Measurements from ENCODE around the gene ZEB1.
"Not testable (repeated sequence)": the region's sequence is repeated elsewhere in the genome, so short reads cannot be mapped to it uniquely, and the experiment has no call there.

ZEB1 gene

GRCh38 chr10:31422634-31423033, 103.6 kb downstream of the ZEB1 start:
- DNase-seq (ENCODE audit: low read depth in 2 of 2), result no peak

GRCh38 chr10:31424473-31424872, 105.5 kb downstream of the ZEB1 start:
- no peak for DNase-seq (ENCODE audit: low read depth in 2 of 2)

- no peak for DNase-seq (ENCODE audit: low read depth in 2 of 2)
Measured at GRCh38 chr10:31426401-31426800, 107.4 kb downstream of the ZEB1 start.

GRCh38 chr10:31427334-31427733, 108.3 kb downstream of the ZEB1 start:
- not testable (repeated sequence) for DNase-seq (ENCODE audit: low read depth in 2 of 2)

GRCh38 chr10:31428499-31428898, 109.5 kb downstream of the ZEB1 start:
- DNase-seq (ENCODE audit: low read depth in 2 of 2), result not testable (repeated sequence)

GRCh38 chr10:31431021-31431420, 112.0 kb downstream of the ZEB1 start:
- no peak for DNase-seq (ENCODE audit: low read depth in 2 of 2)

- no peak for DNase-seq (ENCODE audit: low read depth in 2 of 2)
Measured at GRCh38 chr10:31437959-31438358, 118.9 kb downstream of the ZEB1 start.

GRCh38 chr10:31451766-31452165, 132.8 kb downstream of the ZEB1 start:
- no peak for DNase-seq (ENCODE audit: low read depth in 2 of 2)

GRCh38 chr10:31456468-31456867, 137.5 kb downstream of the ZEB1 start:
- DNase-seq (ENCODE audit: low read depth in 2 of 2), result no peak

GRCh38 chr10:31457858-31458257, 138.8 kb downstream of the ZEB1 start:
- no peak for DNase-seq (ENCODE audit: low read depth in 2 of 2)

GRCh38 chr10:31458974-31459373, 140.0 kb downstream of the ZEB1 start:
- no peak for DNase-seq (ENCODE audit: low read depth in 2 of 2)

GRCh38 chr10:31460242-31460641, 141.2 kb downstream of the ZEB1 start:
- DNase-seq (ENCODE audit: low read depth in 2 of 2), result no peak

GRCh38 chr10:31464552-31464951, 145.5 kb downstream of the ZEB1 start:
- no peak for DNase-seq (ENCODE audit: low read depth in 2 of 2)

GRCh38 chr10:31466313-31466712, 147.3 kb downstream of the ZEB1 start:
- no peak for DNase-seq (ENCODE audit: low read depth in 2 of 2)

GRCh38 chr10:31467791-31468535, 148.9 kb downstream of the ZEB1 start:
- DNase-seq (ENCODE audit: low read depth in 2 of 2), result no peak

- DNase-seq (ENCODE audit: low read depth in 2 of 2), result no peak
Measured at GRCh38 chr10:31468536-31468859, 149.5 kb downstream of the ZEB1 start.

GRCh38 chr10:31475519-31475918, 156.5 kb downstream of the ZEB1 start:
- DNase-seq (ENCODE audit: low read depth in 2 of 2), result no peak

- DNase-seq (ENCODE audit: low read depth in 2 of 2), result no peak
Measured at GRCh38 chr10:31476088-31476487, 157.1 kb downstream of the ZEB1 start.

GRCh38 chr10:31477584-31477983, 158.6 kb downstream of the ZEB1 start:
- DNase-seq (ENCODE audit: low read depth in 2 of 2), result no peak

- DNase-seq (ENCODE audit: low read depth in 2 of 2), result no peak
Measured at GRCh38 chr10:31479752-31480151, 160.7 kb downstream of the ZEB1 start.

- DNase-seq (ENCODE audit: low read depth in 2 of 2), result no peak
Measured at GRCh38 chr10:31483546-31483945, 164.5 kb downstream of the ZEB1 start.

GRCh38 chr10:31484431-31485135, 165.6 kb downstream of the ZEB1 start:
- no peak for DNase-seq (ENCODE audit: low read depth in 2 of 2)

- DNase-seq (ENCODE audit: low read depth in 2 of 2), result no peak
Measured at GRCh38 chr10:31490858-31491504, 172.0 kb downstream of the ZEB1 start.
